ENCODE results near the gene DCTN2.

The DCTN2 gene

DNA sequence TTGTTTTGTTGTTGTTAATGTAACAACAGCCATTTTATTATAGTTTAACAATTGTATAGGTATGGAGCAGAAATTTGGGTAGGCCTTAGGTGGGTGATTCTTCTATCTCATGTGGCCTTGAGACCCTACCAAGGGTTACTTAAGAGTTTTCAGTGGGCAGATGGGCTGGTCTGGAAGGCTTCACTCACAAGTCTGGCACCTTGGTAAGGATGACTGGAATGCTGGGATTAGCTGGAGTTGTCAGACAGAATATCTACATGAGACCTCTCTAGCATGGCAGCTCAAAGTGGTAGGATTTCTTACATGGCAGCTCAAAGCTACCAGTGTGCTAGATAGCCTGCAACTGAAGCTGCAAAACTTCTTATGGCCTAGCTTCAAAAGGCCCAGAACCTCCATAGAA is 61.3 kb downstream of the DCTN2 start:
- no peak for DNase-seq

DNA sequence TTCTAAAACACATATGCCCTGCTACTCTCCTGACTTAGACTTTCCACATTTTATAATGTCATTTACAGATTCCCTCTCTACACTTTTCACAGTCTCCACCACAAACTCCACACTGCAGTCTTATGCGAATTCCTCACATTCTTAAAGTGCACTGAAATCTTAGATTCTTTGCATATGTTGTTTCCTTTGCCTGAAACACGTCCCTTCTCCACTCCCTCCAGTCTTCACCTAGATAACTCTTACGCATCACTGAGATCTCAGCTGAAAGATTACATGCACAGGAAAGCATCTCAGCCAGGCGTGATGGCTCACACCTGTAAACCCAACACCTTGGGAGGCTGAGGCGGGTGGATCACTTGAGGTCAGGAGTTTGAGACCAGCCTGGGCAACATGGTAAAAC is 63.5 kb downstream of the DCTN2 start:
- no peak for DNase-seq

DNA sequence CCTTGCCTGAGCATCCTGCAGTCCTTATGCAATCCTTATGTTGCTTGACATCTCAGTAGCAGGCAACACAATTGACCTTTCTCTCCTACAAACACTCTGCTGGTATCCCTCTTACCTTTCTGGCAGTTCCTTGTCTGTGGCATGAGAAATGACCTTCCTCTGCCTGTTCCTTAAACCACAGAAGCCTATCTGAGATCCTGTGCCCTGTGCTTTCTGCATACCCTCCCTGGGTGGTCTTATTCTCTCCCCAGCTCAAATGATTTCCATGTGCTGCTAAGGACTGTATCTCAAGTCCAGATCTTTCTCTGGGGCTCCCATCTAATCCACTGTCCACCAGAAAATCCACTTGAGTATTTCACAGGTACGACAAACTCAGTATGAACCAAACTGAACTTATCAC is 65.3 kb downstream of the DCTN2 start:
- no peak for DNase-seq
